GM12892 (cell line): ENCODE results near the gene TALDO1.

Experiments used
- POLR2A ChIP-seq: IDR thresholded peaks from 2 replicates; pipeline ENCODE4 v1.6.1; 2011; ENCODE audit warnings: low read depth, low read length, control low read depth
- TAF1 ChIP-seq: IDR thresholded peaks from 2 replicates; pipeline ENCODE4 v1.6.1; 2011; ENCODE audit warnings: low read depth, mild to moderate bottlenecking, control low read depth, low read length, borderline replicate concordance

GRCh38 chr11:709109-709997 is 37.9 kb upstream of the TALDO1 start:
- no peak for TF ChIP-seq POLR2A
- no peak for TF ChIP-seq TAF1
